Glomerular visceral epithelial cell (primary cell): ENCODE data around the gene REELD1.

Experiments
- DNase-seq: peaks from one replicate; pipeline ENCODE4 v3.0.0-alpha.2; 2016; ENCODE audit errors: extremely low spot score

Gene REELD1

GRCh38 chr4:146214238-146214637 is at the start of gene REELD1:
Gene REELD1, plus strand, starts transcription at chr4:146214538. Its CDS starts 2,415 bp downstream, at chr4:146216953.
- no peak for DNase-seq

DNA sequence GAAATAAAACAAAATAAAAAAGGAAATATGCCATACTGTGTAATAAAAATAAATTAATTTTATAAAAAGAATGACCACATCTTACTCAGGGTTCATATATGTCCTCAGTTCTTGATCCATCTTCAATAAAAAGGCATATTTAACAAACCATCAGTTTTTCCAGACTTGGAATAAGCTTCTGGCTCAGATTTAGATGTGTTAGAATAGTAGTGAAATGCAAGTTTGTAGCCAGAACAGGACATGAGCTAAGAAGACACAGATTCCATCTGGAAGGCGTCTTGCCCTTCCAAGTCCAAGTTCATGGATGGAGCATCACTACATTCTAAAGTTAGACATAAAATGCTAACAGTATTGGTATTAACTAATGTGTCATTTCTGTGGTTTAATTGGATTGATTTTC is 49.1 kb upstream of the REELD1 start:
- DNase-seq = no peak

DNA sequence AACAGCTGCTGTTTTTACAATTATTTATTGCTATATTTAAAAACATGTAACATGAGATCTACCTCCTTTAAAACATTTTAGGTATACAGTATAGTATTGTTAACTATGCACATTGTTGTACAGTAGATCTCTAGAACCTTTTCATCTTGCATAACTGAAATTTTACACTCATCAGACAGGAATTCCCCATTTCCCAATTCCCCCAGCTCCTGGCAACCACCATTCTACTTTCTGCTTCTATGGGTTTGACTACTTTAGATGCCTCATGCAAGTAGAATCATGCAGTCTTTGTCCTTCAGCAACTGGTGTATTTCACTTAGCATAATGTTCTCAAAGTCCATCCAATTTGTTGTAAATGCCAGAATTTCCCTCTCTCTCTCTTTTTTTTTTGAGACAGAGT is 48.5 kb upstream of the REELD1 start:
- peak; percentile 69 for DNase-seq

DNA sequence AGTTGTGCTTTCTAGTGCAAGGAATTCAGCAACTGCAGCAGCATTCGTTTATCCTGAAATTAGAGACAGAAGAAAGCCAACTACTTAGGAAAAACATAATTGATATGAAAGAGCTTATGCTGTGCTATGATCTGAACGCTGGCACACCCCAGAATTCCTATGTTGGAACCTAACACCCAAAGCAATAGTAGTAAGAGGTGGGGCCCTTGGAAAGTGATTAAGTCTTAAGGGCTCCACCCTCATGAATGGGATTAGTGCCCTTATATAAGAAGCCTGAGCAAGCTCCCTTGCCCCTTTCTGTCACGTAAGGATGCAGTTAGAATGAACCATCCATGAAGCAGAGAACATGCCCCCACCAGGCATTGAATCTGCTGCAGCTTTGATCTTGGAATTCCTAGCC is 44.2 kb upstream of the REELD1 start:
- no peak for DNase-seq

GRCh38 chr4:146175541-146176453 is 38.5 kb upstream of the REELD1 start, which contains the start of gene LSM6:
Gene LSM6, plus strand, starts transcription at chr4:146175718. Its CDS starts 7,204 bp downstream, at chr4:146182922.
- peak; percentile 87 for DNase-seq

GRCh38 chr4:146176891-146177290 is 37.4 kb upstream of the REELD1 start:
- DNase-seq = no peak

DNA sequence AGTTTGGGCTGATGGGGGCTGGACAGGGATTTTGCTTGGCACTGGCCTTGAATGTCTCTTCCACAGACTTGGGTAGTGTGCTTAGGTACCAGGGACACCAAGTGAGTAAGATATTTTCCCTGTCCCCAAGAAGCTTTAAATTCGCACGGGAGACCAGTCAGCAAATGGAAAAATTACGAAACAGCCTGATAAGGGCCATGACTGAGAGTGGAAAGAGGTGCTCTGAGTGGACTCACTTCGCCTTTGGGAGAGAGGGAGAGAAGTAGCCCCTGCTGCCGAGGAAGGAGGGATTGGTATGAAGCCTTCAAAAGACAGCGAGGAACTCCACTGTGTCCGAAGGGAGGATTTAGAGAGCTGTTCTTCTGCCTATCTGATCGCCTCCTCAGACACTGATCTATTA is 36.2 kb upstream of the REELD1 start:
- DNase-seq = no peak

- no peak for DNase-seq
These were observed 34.5 kb upstream of the REELD1 start for GRCh38 chr4:146179784-146180370.

DNA sequence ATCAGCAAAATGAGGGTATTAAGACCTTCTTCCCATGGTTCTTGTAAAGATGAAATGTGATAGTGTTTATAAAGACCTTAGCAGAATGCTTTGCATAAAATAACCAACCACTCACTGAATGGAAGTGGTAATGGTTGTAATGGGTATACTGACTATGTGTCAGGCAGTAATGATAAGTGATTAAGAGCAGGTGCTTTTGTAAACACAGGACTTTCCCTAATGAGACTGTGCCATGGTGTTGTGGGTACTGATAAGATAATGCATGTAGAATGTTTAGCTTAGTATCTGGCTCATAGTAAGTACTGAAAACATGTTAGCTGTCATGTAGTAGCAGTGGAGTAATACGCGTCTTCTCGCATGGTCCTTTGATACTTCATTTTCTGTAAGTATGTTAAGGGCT is 31.9 kb upstream of the REELD1 start:
- no peak for DNase-seq

- no peak for DNase-seq
These were observed 31.1 kb upstream of the REELD1 start for GRCh38 chr4:146183209-146183608.

- no peak for DNase-seq
These were observed 28.3 kb upstream of the REELD1 start for GRCh38 chr4:146186041-146186440.

GRCh38 chr4:146186596-146186995 is 27.7 kb upstream of the REELD1 start:
- no peak for DNase-seq

DNA sequence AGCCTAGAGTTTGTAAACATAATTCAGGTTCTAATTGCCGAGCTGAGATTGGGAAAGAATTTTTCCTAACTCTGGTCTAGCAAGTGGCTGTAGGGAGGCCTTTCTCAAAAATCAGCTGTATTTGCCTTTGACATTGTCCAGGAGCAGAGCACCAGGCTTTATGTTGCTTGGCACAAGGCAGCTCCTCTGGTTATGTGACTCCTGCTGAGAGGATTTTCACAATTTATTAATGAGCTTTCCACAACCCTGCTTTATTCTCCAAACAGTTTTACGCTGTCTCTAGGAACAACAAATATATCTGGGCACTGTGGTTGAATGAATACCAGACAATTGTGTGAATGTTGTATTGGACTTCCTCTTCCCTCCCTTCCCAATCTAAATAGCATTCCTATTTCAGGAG is 23.9 kb upstream of the REELD1 start:
- no peak for DNase-seq

DNA sequence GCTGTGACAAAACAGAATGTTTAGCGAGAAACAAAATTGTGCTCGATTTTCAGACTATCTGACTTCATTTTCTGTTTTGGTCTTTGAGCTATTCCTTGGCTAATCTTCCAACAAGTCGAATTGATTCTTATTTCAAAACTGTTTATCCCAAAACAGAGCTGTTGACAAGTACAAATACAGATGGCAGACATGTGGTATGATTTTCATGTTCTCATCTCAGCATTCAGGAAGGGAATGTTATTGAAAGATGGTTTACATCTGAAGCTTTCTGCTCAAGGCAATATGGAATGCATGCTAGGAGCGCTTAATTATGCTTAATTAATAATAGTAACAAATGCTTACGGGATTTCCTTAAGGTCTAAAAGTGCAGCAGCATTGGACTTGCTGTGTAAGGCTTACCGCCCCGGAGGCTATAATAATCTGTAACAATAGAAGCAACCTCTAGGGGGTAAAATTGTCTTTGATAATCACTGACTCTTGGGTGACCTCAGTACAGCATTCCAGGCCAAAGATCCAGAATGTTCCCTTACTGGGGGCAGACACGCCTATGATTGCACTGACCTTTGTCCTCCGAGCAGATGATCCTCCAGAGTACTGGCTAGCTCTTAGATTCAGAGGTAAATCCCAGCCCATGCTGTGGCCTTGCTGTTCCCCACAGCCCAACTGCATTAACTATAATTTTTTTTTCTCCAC is 22.4 kb upstream of the REELD1 start:
- DNase-seq = no peak

DNA sequence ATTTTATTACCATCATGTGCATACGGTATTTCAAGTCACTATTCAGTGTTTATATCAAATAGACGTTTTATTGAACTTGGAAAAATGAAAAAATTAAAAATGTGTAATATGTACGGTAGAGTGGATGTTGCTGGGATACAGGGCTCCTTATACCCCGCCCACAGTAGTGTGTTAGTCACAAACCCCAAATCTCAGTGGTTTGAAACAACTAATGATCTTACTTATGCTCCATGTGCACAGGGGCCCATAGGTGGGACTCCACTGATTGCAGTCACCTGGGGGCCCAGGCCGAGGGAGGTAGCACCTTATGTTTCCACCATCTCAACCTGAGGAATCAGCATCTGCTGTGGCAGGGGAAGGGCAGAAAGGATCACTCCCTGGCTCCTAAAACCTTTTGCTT is 20.7 kb upstream of the REELD1 start:
- no peak for DNase-seq

GRCh38 chr4:146194212-146194611 is 20.1 kb upstream of the REELD1 start:
- no peak for DNase-seq

- no peak for DNase-seq
These were observed 11.7 kb upstream of the REELD1 start for GRCh38 chr4:146202665-146203064.

- DNase-seq = no peak
These were observed 6.9 kb upstream of the REELD1 start for GRCh38 chr4:146207410-146207809.

- DNase-seq = no peak
These were observed 3.4 kb upstream of the REELD1 start for GRCh38 chr4:146210890-146211289.

DNA sequence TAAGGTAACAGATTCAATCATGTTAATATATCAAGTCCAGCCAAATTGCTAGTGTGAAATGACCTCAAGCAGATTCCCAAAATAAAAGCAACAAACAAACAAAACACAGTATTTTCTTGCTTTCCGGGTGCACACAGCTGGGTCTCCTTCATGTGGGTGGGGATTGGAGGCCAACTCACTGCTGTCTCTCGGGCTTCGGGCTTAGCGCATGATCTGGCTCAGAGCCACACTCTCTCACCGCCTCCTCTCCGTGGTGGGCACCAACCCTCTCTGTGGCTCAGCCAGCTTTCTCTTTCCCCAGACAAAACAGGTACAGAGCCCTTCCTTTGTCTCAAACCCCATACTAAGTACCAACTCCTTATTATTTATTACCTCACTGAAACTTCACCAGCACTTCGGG is 2.9 kb upstream of the REELD1 start:
- no peak for DNase-seq

DNA sequence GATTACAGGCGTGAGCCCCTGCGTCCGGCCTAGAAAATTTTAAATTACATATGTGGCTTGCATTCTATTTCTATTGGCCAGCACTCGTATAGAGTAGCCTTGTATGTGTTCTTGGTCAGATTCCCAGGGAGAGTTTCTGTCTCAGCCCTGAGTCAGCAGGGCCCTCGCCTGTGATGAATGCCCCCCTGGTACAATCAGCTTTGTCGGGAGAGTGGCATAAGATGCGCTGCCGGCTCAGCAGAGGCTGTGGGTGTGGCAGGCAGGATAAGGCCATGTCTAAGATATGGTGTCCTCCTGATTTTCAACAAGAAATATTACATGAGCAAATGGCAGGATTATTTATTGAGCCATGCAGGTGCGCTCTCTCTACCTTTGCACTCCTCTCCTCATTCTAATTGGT is 1.6 kb upstream of the REELD1 start:
- no peak for DNase-seq

GRCh38 chr4:146222313-146222712 is 8.0 kb downstream of the REELD1 start:
- DNase-seq = peak; percentile 77
